HepG2 (cell line): ENCODE measurements around the gene LSM3. TPM values are rescaled to one million over a fixed set of nuclear protein-coding genes. Genes with fewer than 3 reads are reported as not detected.
A peak's percentile ranks its signal among the peaks of the same experiment; 100 is the strongest.

Experiments
- ARID5B ChIP-seq: IDR thresholded peaks from 2 replicates; pipeline ENCODE4 v1.4.0; 2020; ENCODE audit warnings: mild to moderate bottlenecking, missing genetic modification reagents
- FOXA1 ChIP-seq, 2 experiments: fragments of 450-650 bp in 1 of 2; sonication (generic) in 1 of 2; formaldehyde crosslinking in 1 of 2; IDR thresholded peaks; 2 replicates each; pipeline versions ENCODE4 v1.4.0 to v1.6.1; 2016 to 2020; ENCODE audit warnings: missing genetic modification reagents in 1 of 2
- HNF4G ChIP-seq, 2 experiments: sonication (generic) in 1 of 2; formaldehyde crosslinking in 1 of 2; IDR thresholded peaks; 2 replicates each; pipeline versions ENCODE4 v1.4.0 to v1.6.1; 2011 to 2020; ENCODE audit warnings: borderline replicate concordance in 2 of 2, low read depth in 2 of 2, mild to moderate bottlenecking in 2 of 2, low read length in 1 of 2, missing genetic modification reagents in 1 of 2, moderate library complexity in 1 of 2
- MTA1 ChIP-seq: sonication (generic); formaldehyde crosslinking; IDR thresholded peaks from 2 replicates; pipeline ENCODE4 v1.4.0; 2020; ENCODE audit warnings: missing genetic modification reagents, mild to moderate bottlenecking, borderline replicate concordance
- NR2F1 ChIP-seq, 2 experiments: fragments of 450-650 bp in 1 of 2; formaldehyde crosslinking in 1 of 2; IDR thresholded peaks; 2 replicates each; pipeline versions ENCODE4 v1.5.0 to v1.6.1; 2016 to 2020; ENCODE audit warnings: mild to moderate bottlenecking in 1 of 2, missing compliant biosample characterization in 1 of 2, missing genetic modification reagents in 1 of 2, moderate library complexity in 1 of 2
- NR2F2 ChIP-seq: IDR thresholded peaks from 2 replicates; pipeline ENCODE4 v1.6.1; 2012; ENCODE audit warnings: low read depth, inconsistent platforms, borderline replicate concordance
- RARA ChIP-seq: IDR thresholded peaks from 2 replicates; pipeline ENCODE4 v1.6.1; 2016; ENCODE audit warnings: missing genetic modification reagents, missing compliant biosample characterization
- RXRB ChIP-seq: IDR thresholded peaks from 2 replicates; pipeline ENCODE4 v1.6.1; 2016; ENCODE audit warnings: borderline replicate concordance, missing genetic modification reagents, missing compliant biosample characterization
- THAP7 ChIP-seq: sonication (generic); formaldehyde crosslinking; IDR thresholded peaks from 2 replicates; pipeline ENCODE4 v1.8.1; 2023; ENCODE audit warnings: mild to moderate bottlenecking, missing genetic modification reagents
- ZBTB7A ChIP-seq: sonication (generic); formaldehyde crosslinking; IDR thresholded peaks from 2 replicates; pipeline ENCODE4 v1.8.0; 2022; ENCODE audit warnings: mild to moderate bottlenecking, missing genetic modification reagents
- ZBTB8A ChIP-seq: sonication (generic); formaldehyde crosslinking; IDR thresholded peaks from 2 replicates; pipeline ENCODE4 v1.4.0; 2020; ENCODE audit warnings: mild to moderate bottlenecking, low read depth, missing genetic modification reagents, borderline replicate concordance
- ZNF143 ChIP-seq: sonication (generic); formaldehyde crosslinking; IDR thresholded peaks from 2 replicates; pipeline ENCODE4 v1.4.0; 2020; ENCODE audit warnings: missing genetic modification reagents
- ZNF292 ChIP-seq: sonication (generic); formaldehyde crosslinking; IDR thresholded peaks from 2 replicates; pipeline ENCODE4 v1.8.1; 2022; ENCODE audit warnings: mild to moderate bottlenecking, low read depth, missing genetic modification reagents, borderline replicate concordance
- polyA plus RNA-seq, 8 experiments: library from polyadenylated mRNA; depleted of rRNA in 3 of 8; stranded (reverse) in 7 of 8; unstranded in 1 of 8; fragments of >200 nt; fragmentation: Illumina TruSeq in 4 of 8; extraction: Trizol in 4 of 8; gene quantifications; 2 replicates each; pipeline versions ENCODE4 v1.2.1 to v1.2.3, GENCODE V29; 2011 to 2016; ENCODE audit warnings: low read depth in 4 of 8, missing spikeins in 1 of 8, mixed read lengths in 1 of 8; ENCODE audit not compliant: insufficient read depth in 1 of 8
- total RNA-seq, 5 experiments: library from RNA; depleted of rRNA; stranded (reverse); fragments of >200 nt; fragmentation: Illumina TruSeq; extraction: Trizol; gene quantifications; 2 replicates each; pipeline ENCODE4 v1.2.3, GENCODE V29; 2016; ENCODE audit warnings: low read depth in 1 of 5
- TF ChIP-seq, protein P1 (sequence below): sonication (generic); formaldehyde crosslinking; IDR thresholded peaks from 2 replicates; pipeline ENCODE4 v1.5.1; 2020; ENCODE audit warnings: mild to moderate bottlenecking, missing genetic modification reagents, borderline replicate concordance
- TF ChIP-seq, protein P2 (sequence below): IDR thresholded peaks from 2 replicates; pipeline ENCODE4 v1.6.1; 2016; ENCODE audit warnings: missing compliant biosample characterization, missing genetic modification reagents, borderline replicate concordance

Gene LSM3
- total and polyA plus RNA-seq, 2 of the 13 experiments (the other 11 are each of a cell fraction or from before 2014, with no cell fraction given): 5.1 to 19.4 TPM

DNA sequence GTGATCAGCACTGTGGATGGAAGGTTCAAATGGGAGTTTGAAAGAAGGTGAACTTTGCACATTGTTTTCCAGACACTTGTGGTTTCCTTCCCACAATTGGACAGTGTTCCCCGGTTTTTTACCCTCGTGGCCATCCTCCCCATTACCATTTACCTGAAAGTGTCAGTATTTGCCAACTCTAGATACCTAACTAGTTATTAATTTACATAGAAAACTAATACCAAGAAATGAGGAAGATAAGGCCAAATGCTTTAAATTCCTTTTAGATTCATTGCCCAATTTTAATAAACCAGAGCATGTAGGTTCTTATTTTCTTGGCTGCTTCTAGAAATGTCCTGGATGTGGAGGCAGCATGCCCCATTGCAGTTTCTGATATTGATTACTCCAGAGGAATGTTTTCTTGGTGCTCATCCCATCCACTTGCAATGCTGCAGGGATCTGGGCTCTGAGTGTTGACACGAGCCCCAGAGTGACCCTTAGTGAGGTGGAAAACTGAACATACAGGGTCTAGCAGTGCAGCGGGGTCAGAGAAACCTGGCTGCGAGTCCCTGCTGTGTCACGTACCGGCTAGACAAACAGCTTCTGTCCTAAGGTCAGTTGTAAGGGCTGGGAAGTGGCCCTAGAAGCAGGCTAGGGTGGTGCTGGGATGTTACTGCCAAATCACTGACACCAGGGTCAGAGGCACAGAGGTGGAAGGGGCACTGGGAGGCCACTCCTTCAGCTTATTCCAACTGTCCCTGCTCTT, 23.5 kb downstream of the LSM3 start (continued):
- peak; percentile 83; the same call in 1 of the 2 replicates for TF ChIP-seq ZNF292 (CRISPR knock-in tag)
- TF ChIP-seq NR2F1 (CRISPR knock-in tag; IDR thresholded peaks at IDR 0.05): peak; percentile 30 to 45; a peak in 1 of 4 replicates
- peak; percentile 51; the same call in 1 of the 2 replicates for TF ChIP-seq NR2F2
- TF ChIP-seq ZBTB8A: no peak
- TF ChIP-seq ZNF143: no peak
- TF ChIP-seq THAP7 (CRISPR knock-in tag): 0 out of 2 replicates have a peak, but pooled peaks have one; percentile 26
- peak; percentile 78; the same call in 1 of the 2 replicates for TF ChIP-seq MTA1 (CRISPR knock-in tag)
- TF ChIP-seq RXRB (CRISPR knock-in tag): 0 out of 2 replicates have a peak, but pooled peaks have one; percentile 39
- TF ChIP-seq, protein P1, sequence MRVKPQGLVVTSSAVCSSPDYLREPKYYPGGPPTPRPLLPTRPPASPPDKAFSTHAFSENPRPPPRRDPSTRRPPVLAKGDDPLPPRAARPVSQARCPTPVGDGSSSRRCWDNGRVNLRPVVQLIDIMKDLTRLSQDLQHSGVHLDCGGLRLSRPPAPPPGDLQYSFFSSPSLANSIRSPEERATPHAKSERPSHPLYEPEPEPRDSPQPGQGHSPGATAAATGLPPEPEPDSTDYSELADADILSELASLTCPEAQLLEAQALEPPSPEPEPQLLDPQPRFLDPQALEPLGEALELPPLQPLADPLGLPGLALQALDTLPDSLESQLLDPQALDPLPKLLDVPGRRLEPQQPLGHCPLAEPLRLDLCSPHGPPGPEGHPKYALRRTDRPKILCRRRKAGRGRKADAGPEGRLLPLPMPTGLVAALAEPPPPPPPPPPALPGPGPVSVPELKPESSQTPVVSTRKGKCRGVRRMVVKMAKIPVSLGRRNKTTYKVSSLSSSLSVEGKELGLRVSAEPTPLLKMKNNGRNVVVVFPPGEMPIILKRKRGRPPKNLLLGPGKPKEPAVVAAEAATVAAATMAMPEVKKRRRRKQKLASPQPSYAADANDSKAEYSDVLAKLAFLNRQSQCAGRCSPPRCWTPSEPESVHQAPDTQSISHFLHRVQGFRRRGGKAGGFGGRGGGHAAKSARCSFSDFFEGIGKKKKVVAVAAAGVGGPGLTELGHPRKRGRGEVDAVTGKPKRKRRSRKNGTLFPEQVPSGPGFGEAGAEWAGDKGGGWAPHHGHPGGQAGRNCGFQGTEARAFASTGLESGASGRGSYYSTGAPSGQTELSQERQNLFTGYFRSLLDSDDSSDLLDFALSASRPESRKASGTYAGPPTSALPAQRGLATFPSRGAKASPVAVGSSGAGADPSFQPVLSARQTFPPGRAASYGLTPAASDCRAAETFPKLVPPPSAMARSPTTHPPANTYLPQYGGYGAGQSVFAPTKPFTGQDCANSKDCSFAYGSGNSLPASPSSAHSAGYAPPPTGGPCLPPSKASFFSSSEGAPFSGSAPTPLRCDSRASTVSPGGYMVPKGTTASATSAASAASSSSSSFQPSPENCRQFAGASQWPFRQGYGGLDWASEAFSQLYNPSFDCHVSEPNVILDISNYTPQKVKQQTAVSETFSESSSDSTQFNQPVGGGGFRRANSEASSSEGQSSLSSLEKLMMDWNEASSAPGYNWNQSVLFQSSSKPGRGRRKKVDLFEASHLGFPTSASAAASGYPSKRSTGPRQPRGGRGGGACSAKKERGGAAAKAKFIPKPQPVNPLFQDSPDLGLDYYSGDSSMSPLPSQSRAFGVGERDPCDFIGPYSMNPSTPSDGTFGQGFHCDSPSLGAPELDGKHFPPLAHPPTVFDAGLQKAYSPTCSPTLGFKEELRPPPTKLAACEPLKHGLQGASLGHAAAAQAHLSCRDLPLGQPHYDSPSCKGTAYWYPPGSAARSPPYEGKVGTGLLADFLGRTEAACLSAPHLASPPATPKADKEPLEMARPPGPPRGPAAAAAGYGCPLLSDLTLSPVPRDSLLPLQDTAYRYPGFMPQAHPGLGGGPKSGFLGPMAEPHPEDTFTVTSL: peak; percentile 46; the same call in 1 of the 2 replicates
- peak; percentile 75 for TF ChIP-seq HNF4G (IDR thresholded peaks at IDR 0.05; ENCODE audit: borderline replicate concordance, low read depth, low read length)
- TF ChIP-seq HNF4G (CRISPR knock-in tag; IDR thresholded peaks at IDR 0.05; ENCODE audit: borderline replicate concordance, low read depth): 0 out of 2 replicates have a peak, but pooled peaks have one; percentile 34
- no peak for TF ChIP-seq ZBTB7A (CRISPR knock-in tag)
- TF ChIP-seq ARID5B (CRISPR knock-in tag): peak; percentile 60; the same call in 1 of the 2 replicates
- TF ChIP-seq, protein P2, sequence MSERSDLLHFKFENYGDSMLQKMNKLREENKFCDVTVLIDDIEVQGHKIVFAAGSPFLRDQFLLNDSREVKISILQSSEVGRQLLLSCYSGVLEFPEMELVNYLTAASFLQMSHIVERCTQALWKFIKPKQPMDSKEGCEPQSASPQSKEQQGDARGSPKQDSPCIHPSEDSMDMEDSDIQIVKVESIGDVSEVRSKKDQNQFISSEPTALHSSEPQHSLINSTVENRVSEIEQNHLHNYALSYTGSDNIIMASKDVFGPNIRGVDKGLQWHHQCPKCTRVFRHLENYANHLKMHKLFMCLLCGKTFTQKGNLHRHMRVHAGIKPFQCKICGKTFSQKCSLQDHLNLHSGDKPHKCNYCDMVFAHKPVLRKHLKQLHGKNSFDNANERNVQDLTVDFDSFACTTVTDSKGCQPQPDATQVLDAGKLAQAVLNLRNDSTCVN (CRISPR knock-in tag): peak; percentile 23; the same call in 1 of the 2 replicates
- TF ChIP-seq FOXA1 (IDR thresholded peaks at IDR 0.05): no peak
- TF ChIP-seq FOXA1 (CRISPR knock-in tag; IDR thresholded peaks at IDR 0.05): peak; percentile 32; the same call in 1 of the 2 replicates
- peak; percentile 77 for TF ChIP-seq RARA (CRISPR knock-in tag)
